HG03039 (cell line): ENCODE measurements around the gene KRT15.

Source experiments
- ATAC-seq: cut with Tn5 transposase; IDR thresholded peaks from one replicate; pipeline ENCODE4 v1.9.1; 2021; ENCODE audit warnings: mild to moderate bottlenecking, moderate library complexity; ENCODE audit not compliant: unreplicated experiment

Gene KRT15

DNA sequence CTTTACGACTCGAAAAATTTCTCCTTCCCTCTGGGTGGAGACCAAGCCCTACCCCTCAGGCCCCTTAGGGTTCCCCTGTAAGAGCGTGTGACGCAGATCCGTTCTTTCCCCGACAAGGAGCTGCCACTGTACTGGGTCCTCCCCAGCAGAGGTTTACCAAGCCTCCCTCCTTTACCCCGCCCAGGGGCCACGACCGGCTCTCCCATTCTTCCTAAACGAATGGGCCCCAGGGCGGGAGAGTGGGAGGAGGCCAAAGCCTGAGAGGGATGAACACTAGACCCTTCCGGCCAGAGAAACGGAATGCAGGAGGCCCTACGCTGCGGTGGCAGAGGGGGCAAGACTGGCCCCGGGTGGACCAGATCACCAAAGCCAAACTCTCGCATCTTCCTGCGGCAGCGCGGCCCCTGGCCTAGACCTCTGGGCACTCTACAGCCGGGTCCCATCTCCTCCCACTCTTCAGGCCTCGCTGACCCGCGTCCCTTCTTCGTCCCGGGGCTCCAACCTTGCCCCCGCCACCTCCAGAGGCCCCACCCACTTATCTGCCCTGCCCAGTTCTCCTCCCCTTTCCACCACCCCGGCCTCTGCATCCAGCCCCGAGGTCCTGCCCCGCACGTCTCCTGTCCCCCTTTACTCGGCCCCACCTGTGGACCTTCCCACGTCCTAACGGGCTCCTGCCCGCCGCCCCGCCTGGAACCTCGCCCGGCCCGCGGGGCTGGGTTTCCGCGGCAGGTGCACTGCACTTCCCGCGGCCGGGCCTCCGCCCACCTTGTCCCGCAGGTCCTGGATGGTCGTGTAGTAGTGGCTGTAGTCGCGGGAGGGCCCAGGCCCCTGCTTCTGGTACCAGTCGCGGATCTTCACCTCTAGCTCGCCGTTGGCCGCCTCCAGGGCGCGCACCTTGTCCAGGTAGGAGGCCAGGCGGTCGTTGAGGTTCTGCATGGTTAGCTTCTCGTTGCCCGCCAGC lies 8.7 kb upstream of the KRT15 start:
- no peak for ATAC-seq

DNA sequence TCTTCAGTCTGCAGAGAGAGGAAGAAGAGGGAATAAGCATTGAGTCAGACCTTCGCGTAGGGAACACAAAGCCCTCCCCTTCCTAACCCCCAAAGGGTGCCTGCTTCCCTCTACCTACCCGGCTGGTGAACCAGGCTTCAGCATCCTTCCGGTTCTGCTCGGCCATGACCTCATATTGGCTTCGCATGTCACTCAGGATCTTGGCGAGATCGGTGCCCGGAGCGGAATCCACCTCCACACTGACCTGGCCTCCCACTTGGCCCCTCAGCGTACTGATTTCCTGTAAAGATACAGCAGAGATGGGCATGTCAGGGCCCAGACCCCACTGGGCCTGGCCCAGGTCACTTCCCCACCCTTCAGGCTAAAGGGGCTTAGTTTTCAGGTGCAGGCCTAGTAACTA lies 5.6 kb upstream of the KRT15 start:
- no peak for ATAC-seq

DNA sequence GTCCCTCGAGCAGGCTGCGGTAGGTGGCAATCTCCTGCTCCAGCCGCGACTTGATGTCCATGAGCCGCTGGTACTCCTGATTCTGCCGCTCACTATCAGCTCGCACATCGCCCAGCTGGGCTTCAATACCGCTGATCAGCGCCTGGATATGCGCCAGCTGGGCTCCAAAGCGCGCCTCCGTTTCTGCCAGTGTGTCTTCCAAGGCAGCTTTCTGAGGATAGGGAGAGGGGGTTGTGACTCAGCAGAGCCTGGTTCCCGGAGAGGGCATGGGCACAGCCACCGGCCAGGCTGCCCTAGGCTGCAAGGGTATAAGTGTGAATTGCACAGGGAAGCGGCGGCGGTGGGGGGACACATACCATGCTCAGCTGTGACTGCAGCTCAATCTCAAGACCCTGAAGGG lies 5.1 kb upstream of the KRT15 start:
- no peak for ATAC-seq

DNA sequence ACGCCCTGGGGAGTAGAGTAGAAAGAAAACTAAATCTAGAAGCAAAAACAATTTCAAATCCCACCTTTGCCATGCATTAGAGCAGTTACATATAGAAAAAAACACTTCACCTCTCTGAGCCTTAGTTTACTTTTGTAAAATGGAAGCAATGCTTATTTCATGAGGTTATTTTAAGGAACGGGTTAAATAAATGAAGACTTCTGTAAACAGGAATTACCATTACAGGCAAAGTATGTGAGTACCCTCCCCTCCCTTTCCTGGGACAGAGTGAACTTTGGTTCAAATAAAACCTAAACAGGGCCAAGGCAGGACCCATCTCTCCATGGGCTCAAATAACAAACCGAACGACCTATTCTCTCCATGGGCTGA lies 4.5 kb upstream of the KRT15 start:
- no peak for ATAC-seq

DNA sequence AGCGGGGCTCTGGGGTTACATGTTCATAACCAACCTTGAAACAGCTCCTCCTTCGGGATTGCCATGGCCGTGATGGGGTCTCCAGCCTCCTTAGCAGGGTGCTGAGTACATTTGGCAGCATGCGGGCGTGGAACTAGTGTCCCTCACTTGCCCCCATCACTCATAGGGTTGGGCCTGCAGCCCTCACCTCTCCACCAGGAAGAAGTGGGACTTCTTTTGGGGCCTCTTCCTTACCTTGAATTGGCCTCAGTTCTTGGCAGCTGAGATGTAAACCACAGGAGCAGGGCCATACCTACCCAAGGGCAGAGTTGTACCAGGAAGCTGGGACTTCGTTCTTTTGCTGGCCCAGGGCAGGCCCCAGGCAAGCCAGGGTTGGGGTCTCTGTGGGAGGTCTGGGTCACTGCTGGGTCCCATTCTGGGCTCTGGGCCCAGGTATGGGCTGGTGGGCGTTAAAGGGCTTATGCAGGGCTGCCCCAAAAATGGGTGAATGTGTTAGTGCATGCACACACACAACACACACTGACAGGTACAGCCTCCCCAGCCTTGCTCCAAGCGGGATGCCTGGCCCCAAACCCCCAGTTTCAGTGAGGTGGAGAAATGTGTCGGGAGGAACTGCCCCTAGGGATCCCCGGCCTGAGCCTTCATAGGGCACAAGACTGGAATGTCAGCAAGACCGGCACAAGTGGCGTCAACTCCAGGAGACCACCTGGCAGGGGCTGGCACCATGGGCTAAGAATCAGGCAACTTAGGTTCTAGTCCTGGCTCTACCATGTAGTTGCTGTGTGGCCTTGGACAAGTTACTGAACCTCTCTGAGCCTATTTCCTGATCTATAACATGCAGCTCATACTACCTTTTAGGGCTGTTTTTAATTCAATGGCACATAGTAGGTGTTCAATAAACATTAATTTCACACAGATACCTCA lies 3.9 kb upstream of the KRT15 start:
- no peak for ATAC-seq

DNA sequence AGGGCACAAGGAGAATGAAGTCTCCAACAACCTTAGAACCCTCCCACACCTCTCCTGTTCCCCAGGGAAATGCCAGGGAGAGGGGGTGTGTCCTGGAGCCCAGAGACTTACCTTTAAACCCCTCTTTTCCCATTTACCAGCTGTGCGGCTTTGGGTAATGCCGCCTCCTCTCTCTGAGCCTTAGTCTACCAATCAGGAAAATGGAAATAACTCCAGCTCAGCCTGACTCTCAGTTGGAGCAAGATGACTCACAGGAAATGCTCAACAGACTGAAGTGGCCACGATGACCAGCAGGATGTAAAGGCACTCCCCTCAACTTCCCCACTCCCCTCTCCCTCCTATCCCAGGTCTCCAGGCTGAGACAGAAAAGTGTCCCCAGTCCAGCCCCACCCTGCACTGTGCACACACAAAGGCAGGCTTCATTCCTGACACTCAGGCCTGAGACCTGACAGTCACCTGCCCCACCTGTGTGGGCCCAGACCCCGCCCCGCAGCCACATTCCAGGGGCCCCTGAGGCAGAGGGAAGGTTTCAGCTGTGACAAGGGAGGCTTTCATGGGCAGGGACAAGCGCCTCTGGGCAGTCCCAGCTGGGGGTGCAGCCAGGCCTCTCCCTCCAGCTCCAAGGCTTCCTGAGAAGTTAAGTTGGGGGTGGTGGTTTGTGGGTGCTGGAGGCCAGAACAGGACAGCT lies 3.0 kb upstream of the KRT15 start:
- no peak for ATAC-seq

DNA sequence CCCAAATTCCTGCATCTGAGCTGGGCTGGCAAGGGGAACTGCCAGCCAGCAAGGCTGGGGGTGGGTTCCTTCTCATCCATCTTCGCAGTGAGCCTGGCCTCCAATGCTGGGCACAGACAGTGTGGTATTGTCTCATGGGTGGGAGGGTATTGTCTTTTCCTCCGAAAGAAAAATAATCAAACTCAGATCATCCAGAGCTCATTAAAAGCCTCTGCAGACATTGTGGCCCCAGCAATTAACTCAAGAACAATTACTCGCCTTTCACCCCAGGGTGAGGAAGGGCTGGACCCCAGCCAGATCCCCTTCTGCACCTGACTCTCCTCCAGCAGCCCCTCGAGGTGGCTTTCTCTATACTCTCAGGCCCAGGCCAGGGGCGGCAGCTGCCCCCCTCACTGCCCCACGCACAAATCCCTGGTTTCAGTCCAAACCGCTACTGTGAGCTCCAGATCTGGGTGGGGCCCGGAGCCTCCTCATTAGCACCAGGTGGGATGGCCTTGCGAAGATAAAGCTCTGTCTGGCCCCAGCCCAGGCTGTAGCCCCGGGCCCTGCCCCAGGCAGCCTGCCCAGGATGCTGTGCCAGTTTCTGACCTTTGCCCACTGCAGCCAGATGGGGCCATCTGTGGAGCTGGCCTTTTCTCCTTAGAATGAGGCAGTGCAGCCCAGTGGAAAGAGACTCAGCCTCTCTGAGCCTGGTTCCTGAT lies 2.3 kb upstream of the KRT15 start:
- no peak for ATAC-seq

DNA sequence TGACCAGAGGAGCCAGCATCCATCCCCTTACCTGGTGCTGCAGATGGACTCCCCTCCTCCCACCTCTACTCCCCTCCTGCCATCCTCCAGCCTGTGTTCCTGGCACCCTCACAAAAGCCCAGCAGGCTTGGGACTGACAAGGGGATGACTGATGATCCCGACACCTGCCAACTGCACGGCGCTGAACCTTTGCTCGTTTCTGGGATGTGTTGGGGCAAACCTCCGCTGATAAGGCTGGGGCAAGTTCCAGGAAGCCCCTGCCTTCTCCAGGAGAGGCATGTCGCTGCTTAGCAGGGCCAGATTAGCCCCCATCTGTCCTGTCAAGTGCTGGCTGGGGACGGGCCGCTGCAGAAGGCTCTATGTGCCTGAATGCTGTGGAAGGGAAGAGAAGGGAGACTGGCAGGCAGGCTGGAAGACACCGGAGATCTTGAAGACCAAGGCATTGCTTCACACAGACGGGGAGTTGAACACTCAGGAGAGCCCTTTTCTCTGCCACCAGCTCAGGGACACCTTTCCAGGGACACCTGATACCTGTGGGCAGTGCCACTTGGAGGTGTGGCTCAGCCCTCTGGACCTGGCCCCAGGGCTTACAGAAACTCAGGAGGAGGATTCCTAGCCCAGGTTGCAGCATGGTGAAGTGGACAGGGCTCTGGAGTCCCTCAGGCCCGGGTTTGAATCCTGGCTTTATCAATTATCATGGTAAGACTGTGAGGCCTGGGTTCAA lies 973 bp upstream of the KRT15 start:
- ATAC-seq = no peak

DNA sequence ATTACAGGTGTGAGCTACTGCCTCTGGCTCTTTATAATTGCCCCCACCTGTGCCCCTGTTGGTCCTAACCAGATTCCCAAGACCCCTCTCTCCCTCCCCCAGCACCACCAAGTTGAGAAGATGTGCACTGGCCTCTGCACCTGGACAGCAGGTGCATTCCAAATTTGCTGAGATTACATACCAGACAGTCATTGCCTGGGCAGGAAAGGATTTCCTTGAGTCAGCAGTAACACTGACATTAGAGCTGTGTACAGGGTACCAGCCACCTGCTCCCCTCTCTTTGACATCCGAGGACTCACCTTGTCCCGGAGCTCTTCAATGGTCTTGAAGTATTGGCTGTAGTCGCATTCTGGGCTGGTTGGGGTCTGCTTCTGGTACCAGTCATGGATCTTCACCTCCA lies 659 bp downstream of the KRT15 start:
- no peak for ATAC-seq

DNA sequence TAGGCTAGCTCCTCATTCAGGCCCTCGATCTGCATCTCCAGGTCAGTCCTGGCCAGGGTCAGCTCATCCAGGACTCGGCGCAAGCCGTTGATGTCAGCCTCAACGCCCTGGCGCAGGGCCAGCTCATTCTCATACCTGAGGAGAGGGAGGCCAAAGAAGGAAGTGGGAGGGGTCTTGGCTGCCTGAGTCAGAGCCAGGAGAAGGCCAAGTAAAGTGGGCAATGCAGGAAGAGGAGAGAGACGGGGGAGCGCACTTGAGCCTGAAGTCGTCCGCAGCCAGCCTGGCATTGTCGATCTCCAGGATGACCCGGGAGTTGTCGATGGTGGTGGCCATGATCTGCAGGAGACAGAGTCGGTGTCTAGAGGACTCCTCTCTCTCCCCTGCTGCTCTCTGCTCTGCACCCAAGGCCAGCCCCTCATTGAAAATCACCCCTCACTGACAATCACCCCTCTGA lies 1.8 kb downstream of the KRT15 start:
- ATAC-seq = no peak

DNA sequence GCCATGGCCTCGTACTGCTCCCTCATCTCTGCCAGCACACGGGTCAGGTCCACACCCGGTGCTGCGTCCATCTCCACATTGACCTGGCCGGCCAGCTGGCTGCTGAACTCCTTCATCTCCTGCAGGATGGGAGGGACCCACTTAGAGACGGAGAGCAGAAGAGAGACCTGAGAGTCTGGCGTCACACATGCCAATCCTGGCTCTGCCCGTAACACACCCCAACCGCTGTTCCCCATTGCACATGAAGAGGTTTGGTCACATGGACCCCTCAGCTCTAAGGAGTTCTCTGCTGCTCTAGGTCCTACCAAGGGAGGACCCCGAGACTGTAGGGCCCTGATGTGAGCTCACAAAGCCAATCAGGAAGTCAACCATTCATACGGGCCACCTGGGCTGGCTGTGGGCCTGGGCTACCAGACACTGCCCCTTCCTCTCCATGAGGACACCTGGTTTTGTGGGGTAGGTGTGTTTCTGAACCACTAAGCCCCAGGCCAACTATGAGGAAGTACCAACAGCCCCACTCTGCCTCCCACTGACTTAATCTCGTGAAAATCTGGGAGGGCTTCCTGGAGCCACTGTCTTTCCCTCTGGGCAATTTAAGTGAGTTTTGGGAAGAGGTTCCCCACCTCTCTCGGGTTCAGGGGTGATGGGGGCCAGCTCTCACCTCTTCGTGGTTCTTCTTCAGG lies 2.4 kb downstream of the KRT15 start:
- no peak for ATAC-seq

DNA sequence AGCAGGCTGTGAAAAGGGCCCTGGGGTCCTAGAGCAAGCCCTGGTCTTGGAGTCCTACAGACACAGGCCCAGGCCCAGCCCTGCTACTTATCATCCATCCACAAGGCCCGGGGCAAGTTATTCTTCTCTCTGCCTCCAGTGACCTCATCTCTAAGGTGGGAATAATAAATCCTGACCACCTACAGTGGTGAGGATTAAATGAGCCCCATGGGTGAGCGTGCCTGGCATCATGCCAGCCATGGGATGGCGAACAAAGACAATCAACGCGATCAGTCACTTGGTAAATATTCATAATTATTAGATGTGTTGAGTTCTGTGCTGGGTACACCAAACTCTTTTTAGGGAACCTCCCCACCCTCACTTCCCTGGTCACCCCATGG lies 5.5 kb downstream of the KRT15 start:
- no peak for ATAC-seq

DNA sequence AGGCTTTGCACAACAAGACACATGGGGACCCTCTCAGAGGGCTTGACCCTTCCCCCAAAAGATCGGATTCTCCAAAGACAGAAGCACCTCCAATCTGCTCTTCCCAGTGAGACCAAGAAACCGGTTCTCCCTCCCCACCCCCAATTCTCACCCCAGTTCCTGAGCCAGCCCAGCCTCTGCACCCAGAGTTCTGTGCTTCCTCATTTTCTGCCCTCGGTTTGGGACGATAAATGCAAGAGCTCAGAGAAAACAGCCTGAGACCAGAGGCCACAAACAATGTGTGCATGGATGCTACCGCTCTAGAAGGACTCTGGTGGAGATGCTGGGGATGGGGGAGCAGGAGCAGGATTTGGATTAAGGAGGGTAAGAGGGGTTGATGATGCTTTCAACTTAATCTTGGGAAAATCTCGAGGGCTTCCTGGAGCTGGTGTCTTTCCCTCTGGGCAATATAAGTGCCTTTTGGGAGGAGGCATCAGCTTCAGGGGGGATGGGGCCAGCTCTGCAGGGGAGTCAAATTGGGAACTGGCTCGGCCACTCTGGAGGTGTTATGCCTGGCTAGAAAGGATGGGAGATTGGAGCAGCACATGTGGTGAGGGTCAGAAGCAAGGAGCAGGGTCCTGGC lies 6.0 kb downstream of the KRT15 start:
- ATAC-seq = no peak

DNA sequence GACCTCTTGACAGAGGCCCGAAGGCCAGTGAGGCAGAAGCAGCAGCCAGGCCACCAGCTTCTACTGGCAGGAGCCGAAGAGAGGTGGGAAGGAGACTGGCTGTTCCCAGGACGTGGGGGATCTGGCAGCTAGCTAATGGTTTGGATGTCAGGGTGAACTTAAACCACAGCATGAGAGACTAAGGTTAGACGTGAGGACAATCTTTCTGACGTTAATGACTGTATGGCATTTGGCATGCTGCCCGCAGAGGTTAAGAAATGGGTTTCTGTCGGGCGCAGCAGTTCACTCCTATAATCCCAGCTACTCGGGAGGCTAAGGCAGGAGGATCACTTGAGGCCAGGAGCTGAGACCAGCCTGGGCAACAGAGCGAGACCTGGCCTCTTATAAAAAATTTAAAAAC lies 7.0 kb downstream of the KRT15 start:
- ATAC-seq = no peak

DNA sequence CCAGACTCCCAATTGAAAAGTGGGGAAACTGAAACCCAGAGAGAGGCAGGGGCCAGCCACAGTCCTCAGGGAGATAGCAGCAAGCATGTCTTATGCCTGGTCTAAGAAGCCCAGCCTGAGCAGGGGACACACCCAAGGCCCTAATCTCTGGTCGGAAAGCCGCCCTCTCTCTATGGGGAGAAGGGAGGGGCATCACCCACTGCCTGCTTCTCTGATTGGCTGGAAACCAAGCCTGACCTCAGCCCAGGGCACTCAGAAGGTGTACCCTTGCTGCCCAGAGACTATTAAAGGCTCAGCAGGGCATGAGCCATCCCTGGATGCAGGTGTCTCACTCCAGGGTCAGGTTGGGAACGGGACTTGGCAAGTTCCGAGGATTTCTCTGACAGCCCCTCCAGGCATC lies 7.6 kb downstream of the KRT15 start:
- ATAC-seq = no peak

DNA sequence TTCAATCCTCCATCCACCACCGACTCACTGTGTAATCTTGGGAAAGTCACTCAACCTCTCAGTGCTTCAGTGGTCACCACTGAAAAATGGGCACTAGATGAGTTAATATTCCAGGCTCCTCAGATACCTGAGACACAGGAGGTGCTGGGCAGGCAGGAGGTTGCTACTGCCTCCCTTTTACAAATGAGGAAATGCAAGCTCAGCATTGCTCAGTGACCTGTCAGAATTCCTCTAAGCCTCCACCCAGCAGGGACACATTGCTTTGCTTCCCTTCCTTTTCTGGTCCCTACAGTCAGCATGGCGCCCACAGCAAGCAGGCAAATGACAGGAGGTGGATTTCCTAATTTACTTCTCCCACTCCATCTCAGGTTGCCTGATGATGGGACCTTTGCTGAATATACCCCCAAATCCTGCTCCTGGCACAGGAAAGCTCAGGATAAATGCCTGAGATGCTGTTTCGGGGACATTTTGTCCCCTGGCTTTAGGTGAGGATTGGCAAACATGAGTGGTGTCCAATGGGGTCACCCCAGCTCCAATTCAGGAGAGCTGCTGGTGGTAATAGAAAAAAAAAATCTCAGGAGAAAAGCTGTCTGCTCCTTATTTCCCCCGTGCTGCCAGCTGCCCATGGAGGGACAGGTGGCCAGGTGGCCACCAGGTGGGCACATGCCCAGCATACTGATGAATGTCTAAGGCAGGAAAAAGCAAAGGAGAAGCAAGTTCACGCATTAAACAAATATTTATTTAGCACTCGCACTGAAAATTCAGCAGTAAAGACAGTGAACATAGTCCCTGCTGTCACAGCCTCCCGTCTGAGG lies 8.2 kb downstream of the KRT15 start:
- no peak for ATAC-seq

DNA sequence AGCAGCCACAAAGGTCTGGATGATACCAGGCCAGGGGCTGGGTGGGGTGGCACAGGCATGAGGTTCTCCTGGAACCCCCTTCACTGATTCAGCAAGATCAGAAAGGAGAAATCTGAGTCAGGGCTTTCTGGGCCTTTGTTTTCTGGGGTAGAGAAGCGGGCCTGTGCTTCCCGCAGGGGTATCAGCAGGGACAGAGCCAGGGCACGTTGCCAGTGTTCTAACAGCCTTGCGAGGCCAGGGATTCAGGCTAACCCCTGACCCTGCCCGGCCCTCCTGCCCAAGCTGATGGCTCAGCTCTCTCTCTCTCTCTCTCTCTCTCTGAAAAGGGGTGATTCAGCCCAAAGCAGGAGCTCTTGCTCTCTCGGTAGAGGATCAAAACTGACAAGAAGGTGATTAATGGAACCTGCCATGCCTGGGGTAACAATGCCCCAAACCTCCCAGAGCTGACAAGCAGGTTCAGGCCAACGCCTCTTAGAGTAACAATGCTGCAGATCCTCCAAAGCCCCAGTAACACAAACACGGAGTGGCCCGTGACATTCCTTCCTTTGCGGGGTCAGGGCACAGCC lies 11.3 kb downstream of the KRT15 start:
- ATAC-seq = no peak
